ENCODE results near the gene PPIL6.

The PPIL6 gene

DNA sequence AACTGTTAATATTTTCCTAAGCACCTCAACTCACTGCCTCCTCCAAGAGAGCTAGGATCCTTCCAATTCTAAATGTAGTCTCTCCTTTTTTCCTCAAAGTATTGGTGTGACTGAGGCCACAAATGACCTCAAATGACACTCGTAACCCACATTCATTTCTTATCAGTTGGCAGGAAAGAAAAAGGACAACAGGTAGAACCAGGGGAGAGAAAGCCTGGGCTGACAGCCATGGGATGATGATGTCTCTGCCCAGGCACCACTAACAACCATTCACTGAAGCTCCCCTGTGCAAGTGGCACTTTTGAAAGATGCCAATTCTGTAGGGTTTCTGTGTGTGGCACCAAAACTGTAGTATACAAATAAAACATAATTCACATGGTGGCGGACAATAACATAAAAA, 35.2 kb upstream of the PPIL6 start:
- DNase-seq (ENCODE audit: low read depth in 2 of 2) = no peak
- TF ChIP-seq, protein P1, sequence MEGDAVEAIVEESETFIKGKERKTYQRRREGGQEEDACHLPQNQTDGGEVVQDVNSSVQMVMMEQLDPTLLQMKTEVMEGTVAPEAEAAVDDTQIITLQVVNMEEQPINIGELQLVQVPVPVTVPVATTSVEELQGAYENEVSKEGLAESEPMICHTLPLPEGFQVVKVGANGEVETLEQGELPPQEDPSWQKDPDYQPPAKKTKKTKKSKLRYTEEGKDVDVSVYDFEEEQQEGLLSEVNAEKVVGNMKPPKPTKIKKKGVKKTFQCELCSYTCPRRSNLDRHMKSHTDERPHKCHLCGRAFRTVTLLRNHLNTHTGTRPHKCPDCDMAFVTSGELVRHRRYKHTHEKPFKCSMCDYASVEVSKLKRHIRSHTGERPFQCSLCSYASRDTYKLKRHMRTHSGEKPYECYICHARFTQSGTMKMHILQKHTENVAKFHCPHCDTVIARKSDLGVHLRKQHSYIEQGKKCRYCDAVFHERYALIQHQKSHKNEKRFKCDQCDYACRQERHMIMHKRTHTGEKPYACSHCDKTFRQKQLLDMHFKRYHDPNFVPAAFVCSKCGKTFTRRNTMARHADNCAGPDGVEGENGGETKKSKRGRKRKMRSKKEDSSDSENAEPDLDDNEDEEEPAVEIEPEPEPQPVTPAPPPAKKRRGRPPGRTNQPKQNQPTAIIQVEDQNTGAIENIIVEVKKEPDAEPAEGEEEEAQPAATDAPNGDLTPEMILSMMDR (IDR thresholded peaks at IDR 0.05; ENCODE audit: low read depth, low read length) = no peak
- no peak overlapping the region for H3K4me3 ChIP-seq (replicated peaks in 1 of 2; ENCODE audit: low read depth in 2 of 2, low read length in 2 of 2)

DNA sequence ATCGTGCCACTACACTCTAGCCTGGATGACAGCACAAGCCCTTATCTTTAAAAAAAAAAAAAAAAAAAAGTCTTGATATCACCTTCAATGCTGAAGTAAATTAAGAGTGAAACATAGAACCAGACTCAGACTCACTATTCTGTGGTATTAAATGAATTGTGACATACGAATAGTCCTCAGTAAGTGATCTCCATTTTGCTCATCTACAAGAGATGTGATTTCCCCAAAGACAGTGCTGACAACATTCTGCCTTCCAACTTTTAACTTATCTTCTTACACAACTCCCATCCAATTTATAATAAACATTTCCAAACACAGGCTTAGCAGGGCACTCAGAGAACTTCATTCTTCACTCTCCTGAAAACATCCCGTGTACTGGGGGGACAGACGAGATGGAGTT, 34.6 kb upstream of the PPIL6 start:
- TF ChIP-seq, protein P1 (IDR thresholded peaks at IDR 0.05; ENCODE audit: low read depth, low read length) = no peak
- DNase-seq (ENCODE audit: low read depth in 2 of 2) = no peak
- H3K4me3 ChIP-seq (replicated peaks in 1 of 2; ENCODE audit: low read depth in 2 of 2, low read length in 2 of 2) = no peak overlapping the region

DNA sequence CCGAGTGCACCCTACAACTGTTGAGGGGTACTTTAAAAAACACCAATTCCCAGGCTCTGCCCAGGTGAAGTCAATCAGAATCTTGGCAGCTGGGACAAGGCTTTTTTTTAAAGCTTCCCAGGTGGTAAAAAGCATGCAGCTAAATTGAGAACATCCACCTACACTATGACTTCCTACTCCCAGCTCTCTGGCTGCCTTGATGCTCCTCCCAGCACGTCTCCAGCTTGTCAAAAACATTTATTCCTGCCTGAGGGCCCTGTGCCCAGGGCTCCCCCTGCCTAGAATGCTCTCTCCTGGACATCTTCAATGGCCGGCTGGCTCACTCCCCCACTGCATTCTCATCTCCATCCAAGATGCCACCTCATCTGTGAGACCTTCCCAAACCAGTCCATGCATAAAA, 32.7 kb upstream of the PPIL6 start:
- no peak overlapping the region for H3K4me3 ChIP-seq (replicated peaks in 1 of 2; ENCODE audit: low read depth in 2 of 2, low read length in 2 of 2)
- DNase-seq (ENCODE audit: low read depth in 2 of 2) = no peak
- TF ChIP-seq, protein P1 (IDR thresholded peaks at IDR 0.05; ENCODE audit: low read depth, low read length) = no peak

DNA sequence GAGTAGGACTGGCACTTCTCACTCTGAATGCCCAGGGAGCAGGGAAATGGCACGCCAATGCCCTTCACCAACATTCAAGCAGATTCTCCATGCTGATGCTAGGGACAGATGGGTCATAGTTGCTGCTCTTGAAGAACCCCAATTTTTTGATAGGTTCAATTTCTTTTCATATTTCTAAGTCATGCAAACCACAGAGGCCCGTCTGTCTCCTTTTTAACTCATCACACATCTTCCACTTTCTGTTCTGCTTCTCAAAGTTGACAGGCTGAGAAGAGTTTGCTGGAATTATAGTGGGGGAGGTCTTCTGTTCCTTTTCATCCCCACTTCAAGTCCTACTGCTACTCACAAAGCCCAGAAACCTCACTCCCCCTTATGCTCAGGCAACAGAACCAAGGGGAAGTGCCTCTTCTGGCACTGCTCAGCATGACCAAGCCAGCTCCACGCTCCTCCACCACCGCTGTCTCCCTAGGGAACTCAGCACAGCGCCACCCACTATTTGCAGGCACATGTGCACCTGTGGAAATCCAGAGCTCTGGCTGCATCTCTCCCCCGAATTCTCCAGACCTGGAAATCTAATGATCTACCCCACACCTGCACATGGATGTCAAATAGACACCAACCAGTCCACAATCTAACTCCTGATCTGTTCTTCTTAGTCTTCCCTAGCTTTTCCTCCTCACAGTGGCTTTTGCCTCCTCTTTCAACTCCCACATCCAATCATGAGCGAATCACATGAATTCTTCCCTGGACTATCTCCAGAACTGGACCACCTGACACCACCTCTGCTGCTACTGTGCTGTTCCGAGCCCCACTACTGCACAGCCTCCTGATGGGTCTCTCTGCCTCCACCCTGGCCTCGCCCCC, 31.9 kb upstream of the PPIL6 start:
- DNase-seq (ENCODE audit: low read depth in 2 of 2) = no peak
- no peak overlapping the region for H3K4me3 ChIP-seq (replicated peaks in 1 of 2; ENCODE audit: low read depth in 2 of 2, low read length in 2 of 2)
- TF ChIP-seq, protein P1 (IDR thresholded peaks at IDR 0.05; ENCODE audit: low read depth, low read length) = no peak

DNA sequence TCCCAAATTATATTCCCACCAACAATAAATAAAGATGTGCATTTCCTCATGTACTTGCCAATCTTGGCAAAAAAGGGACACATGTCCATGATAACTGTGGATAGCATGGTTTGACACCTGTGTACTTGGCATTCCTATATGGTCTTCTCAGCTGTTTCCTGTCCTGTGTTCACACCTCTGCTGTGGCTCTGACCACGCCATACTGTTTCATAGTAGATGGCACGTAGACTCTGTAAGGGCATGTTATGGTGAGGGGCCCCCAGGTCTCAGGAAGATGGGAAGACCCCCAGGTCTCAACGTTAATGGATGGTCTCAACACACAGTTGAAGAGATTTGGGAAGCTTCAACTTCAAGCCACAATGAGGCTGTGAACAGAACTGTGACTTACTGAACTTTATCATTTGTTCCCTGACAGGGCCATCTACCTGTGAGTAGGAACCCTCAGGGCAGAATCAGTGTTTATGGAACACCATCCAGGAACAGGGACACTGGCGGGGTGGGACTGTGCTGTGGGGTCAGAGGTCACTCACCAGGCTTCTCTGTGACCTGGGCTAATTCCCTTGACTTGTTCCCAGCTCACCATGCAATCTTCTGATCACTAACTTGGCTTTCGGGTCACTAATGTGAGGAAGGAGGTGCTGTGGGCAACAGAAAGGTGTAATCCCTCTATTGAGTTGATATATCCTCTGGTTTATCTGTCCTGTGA, 30.8 kb upstream of the PPIL6 start:
- H3K4me3 ChIP-seq (replicated peaks in 1 of 2; ENCODE audit: low read depth in 2 of 2, low read length in 2 of 2) = no peak overlapping the region
- DNase-seq (ENCODE audit: low read depth in 2 of 2) = no peak
- TF ChIP-seq, protein P1 (IDR thresholded peaks at IDR 0.05; ENCODE audit: low read depth, low read length) = no peak

DNA sequence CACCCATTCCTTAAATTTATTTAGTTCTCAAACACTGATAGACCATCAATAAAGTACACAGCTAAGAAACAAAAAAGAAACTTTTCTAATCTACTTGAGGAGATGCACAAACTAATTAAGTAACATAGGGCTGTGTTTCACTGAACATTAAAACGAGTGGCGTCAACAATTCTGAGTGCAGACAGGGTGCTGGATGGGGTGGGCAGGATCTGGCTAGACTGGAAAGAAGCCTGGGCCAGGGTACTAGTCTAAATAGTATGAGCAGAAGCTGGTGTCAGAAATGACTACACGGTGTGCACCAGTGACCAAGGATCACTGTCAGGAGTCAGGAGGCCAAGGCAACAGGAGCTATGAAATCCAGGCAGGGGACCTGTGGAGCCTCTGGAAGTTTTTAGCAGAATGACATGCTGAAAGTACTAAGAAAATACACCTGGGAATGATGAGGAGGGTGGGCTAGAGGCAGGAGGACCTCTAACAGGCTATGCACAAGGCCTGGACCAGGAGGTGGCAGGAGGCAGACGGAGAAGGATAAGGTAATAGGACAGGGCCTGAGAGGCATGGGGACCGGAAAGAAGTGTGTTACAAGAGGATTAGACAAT, 29.3 kb upstream of the PPIL6 start:
- TF ChIP-seq, protein P1 (IDR thresholded peaks at IDR 0.05; ENCODE audit: low read depth, low read length) = no peak
- DNase-seq (ENCODE audit: low read depth in 2 of 2) = no peak
- H3K4me3 ChIP-seq (replicated peaks in 1 of 2; ENCODE audit: low read depth in 2 of 2, low read length in 2 of 2) = no peak overlapping the region
